PFSK-1 (cell line): Measurements from ENCODE around the gene SFXN3.

Experiments
- FOXP2 ChIP-seq: optimal IDR thresholded peaks from 2 replicates; pipeline ENCODE3; 2011; ENCODE audit warnings: borderline replicate concordance, control low read depth, inconsistent platforms; ENCODE audit not compliant: insufficient read depth; ENCODE audit errors: extremely low read length, extremely low read depth
- TAF1 ChIP-seq: IDR thresholded peaks from 2 replicates; pipeline ENCODE4 v1.6.1; 2012; ENCODE audit warnings: low read length, control low read depth, borderline replicate concordance; ENCODE audit not compliant: insufficient read depth
- TF ChIP-seq, protein P1 (sequence below), 2 experiments: IDR thresholded peaks; 2 replicates each; pipeline versions ENCODE4 v1.6.1 to v1.8.0; 2011 to 2012; ENCODE audit warnings: low read depth in 2 of 2, low read length in 2 of 2, control low read depth in 1 of 2, inconsistent platforms in 1 of 2, mild to moderate bottlenecking in 1 of 2, moderate library complexity in 1 of 2; ENCODE audit not compliant: insufficient read depth in 1 of 2

DNA sequence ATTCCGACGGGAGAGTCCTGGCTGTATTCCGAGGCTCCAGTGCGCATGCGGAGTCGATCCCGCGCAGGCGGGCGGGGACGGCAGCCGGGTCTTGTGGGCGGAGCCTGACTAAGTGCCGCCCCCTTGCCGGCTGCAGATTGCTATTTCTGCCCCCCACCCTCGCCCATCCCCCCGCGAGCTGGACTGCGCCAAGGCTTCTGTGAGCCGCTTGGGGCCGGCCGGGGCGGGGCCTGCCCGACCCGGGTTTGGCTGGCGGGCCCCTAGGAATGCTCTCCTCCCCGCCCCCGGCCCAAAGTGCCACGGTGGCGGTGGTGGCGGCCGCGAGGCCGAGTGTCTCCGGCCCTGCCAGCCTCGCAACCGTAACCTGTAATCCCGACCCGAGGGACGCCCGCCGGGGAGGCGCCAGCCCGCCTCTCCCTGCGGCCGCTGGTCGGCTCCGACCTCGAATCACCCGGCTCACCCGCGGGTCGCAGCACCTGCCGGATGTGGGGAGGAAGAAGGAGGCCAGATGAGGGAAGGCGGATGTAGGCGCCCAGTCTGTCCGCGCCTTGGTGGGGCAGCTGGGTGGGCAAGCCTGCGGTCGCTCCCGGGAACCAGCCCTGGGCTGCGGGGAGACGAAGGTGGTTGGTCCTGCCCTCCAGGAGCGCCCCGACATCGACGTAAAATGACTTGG lies 30.1 kb downstream of the SFXN3 start:
- TF ChIP-seq, protein P1, sequence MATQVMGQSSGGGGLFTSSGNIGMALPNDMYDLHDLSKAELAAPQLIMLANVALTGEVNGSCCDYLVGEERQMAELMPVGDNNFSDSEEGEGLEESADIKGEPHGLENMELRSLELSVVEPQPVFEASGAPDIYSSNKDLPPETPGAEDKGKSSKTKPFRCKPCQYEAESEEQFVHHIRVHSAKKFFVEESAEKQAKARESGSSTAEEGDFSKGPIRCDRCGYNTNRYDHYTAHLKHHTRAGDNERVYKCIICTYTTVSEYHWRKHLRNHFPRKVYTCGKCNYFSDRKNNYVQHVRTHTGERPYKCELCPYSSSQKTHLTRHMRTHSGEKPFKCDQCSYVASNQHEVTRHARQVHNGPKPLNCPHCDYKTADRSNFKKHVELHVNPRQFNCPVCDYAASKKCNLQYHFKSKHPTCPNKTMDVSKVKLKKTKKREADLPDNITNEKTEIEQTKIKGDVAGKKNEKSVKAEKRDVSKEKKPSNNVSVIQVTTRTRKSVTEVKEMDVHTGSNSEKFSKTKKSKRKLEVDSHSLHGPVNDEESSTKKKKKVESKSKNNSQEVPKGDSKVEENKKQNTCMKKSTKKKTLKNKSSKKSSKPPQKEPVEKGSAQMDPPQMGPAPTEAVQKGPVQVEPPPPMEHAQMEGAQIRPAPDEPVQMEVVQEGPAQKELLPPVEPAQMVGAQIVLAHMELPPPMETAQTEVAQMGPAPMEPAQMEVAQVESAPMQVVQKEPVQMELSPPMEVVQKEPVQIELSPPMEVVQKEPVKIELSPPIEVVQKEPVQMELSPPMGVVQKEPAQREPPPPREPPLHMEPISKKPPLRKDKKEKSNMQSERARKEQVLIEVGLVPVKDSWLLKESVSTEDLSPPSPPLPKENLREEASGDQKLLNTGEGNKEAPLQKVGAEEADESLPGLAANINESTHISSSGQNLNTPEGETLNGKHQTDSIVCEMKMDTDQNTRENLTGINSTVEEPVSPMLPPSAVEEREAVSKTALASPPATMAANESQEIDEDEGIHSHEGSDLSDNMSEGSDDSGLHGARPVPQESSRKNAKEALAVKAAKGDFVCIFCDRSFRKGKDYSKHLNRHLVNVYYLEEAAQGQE (IDR thresholded peaks at IDR 0.05; ENCODE audit: insufficient read depth in 1 of 2, low read depth in 2 of 2, low read length in 2 of 2): 0 out of 4 replicates have a peak, but pooled peaks of 1 of the 2 experiments have one; percentile 6
- TF ChIP-seq TAF1 (peak; percentile 48; the same call in 1 of the 2 replicates), FOXP2 (no peak)
